ENCODE measurements around the gene RGMB.

Gene RGMB

GRCh38 chr5:98827588-98828284 is 54.3 kb downstream of the RGMB start:
- DNase-seq (ENCODE audit: low spot score) = no peak

- DNase-seq (ENCODE audit: low spot score) = no peak
Observed at GRCh38 chr5:98836175-98836574, 62.7 kb downstream of the RGMB start.

DNA sequence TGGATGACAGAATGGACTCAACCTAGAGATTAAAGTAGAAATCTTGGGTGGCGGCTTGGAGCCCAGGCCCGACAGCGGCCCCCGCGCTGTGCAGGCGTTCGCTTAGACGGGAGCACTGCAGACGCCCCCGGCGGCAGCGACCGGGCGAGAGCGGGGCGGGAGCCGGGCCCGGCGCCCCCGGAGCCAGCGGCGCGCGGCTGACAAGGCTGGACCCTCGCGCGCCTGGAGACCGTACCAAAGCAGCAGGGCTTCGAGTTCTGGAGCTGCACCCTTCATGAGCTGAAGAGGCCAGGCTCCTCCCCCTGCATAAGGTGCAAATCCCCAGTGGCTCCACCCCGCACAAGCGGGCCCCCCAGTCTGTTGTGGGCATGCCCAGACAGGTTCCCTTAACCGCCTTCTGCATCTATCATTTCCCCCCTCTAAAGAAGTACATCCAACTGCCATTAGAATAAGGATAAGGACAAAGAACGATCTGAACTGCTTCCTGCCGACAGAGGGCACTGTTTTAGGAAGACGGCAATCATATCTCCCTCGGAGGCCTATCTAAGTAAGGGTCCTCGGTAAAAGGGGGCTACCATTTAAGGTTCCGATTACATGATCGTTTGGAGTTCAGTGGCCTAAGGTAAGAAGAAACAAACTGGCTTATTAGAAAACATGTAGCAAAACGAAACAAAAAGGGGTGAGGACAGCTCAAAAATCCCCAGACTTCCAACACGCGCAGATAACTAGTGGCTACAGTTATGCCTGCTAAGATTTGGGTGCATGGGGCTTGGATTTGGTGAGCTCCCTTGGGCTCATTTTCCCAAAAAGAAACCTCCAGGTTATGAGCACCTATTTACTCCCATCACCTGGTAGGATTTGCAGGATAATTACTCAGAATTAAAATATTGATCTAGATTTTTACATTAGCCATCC is 66.3 kb downstream of the RGMB start:
- DNase-seq (ENCODE audit: low spot score) = peak; percentile 6

GRCh38 chr5:98840946-98841345 is 67.5 kb downstream of the RGMB start:
- no peak for DNase-seq (ENCODE audit: low spot score)

- no peak for DNase-seq (ENCODE audit: low spot score)
Observed at GRCh38 chr5:98843481-98843880, 70.0 kb downstream of the RGMB start.

GRCh38 chr5:98844865-98845264 is 71.4 kb downstream of the RGMB start:
- no peak for DNase-seq (ENCODE audit: low spot score)

DNA sequence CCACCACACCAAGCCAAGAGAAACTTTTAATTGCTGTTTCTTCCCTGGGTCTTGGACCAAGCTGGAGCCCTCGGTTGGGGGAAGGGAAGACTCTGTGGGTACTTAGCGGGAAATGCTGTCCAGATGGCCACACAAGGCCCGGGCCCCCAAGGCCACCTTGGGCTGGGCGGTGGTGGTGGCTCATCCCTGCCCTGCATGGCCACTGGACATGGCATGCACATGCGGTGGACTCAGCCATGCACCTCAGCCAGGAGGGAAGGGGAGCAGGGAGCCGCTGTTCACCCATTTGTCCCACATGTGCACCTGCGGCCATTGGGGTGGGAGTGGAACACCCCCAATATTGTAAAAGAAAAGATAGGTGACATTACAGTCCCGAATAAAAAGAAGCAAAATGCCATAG is 72.4 kb downstream of the RGMB start:
- no peak for DNase-seq (ENCODE audit: low spot score)
